ENCODE results near the gene USH2A.
"Not testable (repeated sequence)": the region's sequence is repeated elsewhere in the genome, so short reads cannot be mapped to it uniquely, and the experiment has no call there.

The USH2A gene

GRCh38 chr1:216387782-216388181 lies 35.5 kb downstream of the USH2A start:
- DNase-seq: no peak

- no peak for DNase-seq
Measured at GRCh38 chr1:216379441-216379840, 43.8 kb downstream of the USH2A start.

- no peak for DNase-seq
Measured at GRCh38 chr1:216368249-216368648, 55.0 kb downstream of the USH2A start.

GRCh38 chr1:216366979-216367378 lies 56.3 kb downstream of the USH2A start:
- DNase-seq: no peak

- DNase-seq: no peak
Measured at GRCh38 chr1:216356945-216357344, 66.3 kb downstream of the USH2A start.

- DNase-seq: no peak
Measured at GRCh38 chr1:216350186-216350585, 73.1 kb downstream of the USH2A start.

GRCh38 chr1:216346526-216346925 lies 76.7 kb downstream of the USH2A start:
- no peak for DNase-seq

- not testable (repeated sequence) for DNase-seq
Measured at GRCh38 chr1:216340542-216340941, 82.7 kb downstream of the USH2A start.

- no peak for DNase-seq
Measured at GRCh38 chr1:216332462-216332861, 90.8 kb downstream of the USH2A start.

GRCh38 chr1:216332003-216332402 lies 91.2 kb downstream of the USH2A start:
- DNase-seq: no peak

- DNase-seq: no peak
Measured at GRCh38 chr1:216331211-216331610, 92.0 kb downstream of the USH2A start.

- no peak for DNase-seq
Measured at GRCh38 chr1:216330262-216330661, 93.0 kb downstream of the USH2A start.

GRCh38 chr1:216325946-216326345 lies 97.3 kb downstream of the USH2A start:
- no peak for DNase-seq

GRCh38 chr1:216325336-216325735 lies 97.9 kb downstream of the USH2A start:
- no peak for DNase-seq

- no peak for DNase-seq
Measured at GRCh38 chr1:216323344-216323743, 99.9 kb downstream of the USH2A start.

GRCh38 chr1:216314379-216315095 lies 108.7 kb downstream of the USH2A start:
- no peak for DNase-seq

- DNase-seq: no peak
Measured at GRCh38 chr1:216310776-216311175, 112.5 kb downstream of the USH2A start.

- no peak for DNase-seq
Measured at GRCh38 chr1:216306830-216307229, 116.4 kb downstream of the USH2A start.

GRCh38 chr1:216303690-216304089 lies 119.6 kb downstream of the USH2A start:
- DNase-seq: no peak

- no peak for DNase-seq
Measured at GRCh38 chr1:216293683-216294082, 129.6 kb downstream of the USH2A start.

GRCh38 chr1:216290074-216290473 lies 133.2 kb downstream of the USH2A start:
- DNase-seq: no peak

GRCh38 chr1:216285052-216285451 lies 138.2 kb downstream of the USH2A start:
- no peak for DNase-seq

- DNase-seq: no peak
Measured at GRCh38 chr1:216281757-216282156, 141.5 kb downstream of the USH2A start.

GRCh38 chr1:216270086-216270773 lies 153.0 kb downstream of the USH2A start:
- no peak for DNase-seq

GRCh38 chr1:216261631-216262030 lies 161.6 kb downstream of the USH2A start:
- DNase-seq: no peak

All from activated CD4-positive, alpha-beta T cell treated with anti-CD3 and anti-CD28 coated beads for 4 hours (primary cell).